Epithelial cell of prostate (primary cell): Measurements from ENCODE around the gene SSRP1.
"Not testable (repeated sequence)": the region's sequence is repeated elsewhere in the genome, so short reads cannot be mapped to it uniquely, and the experiment has no call there.

ENCODE experiments used
- DNase-seq: peaks from one replicate; pipeline ENCODE4 v3.0.0-alpha.2; 2011; ENCODE audit warnings: low read depth, low spot score
- H3K27ac ChIP-seq: fragments of 450-650 bp; 2 replicates; pipeline ENCODE4 v1.5.1; 2017; ENCODE audit warnings: mild to moderate bottlenecking

The SSRP1 gene

GRCh38 chr11:57341250-57341808 lies 5.6 kb upstream of the SSRP1 start:
- H3K27ac ChIP-seq, result no peak overlapping the region

GRCh38 chr11:57340039-57340615 lies 4.4 kb upstream of the SSRP1 start:
- no peak overlapping the region for H3K27ac ChIP-seq
- DNase-seq, result no peak

More at GRCh38 chr11:57341250-57341808, 5.6 kb upstream of the SSRP1 start:
- no peak for DNase-seq

GRCh38 chr11:57339328-57339727 lies 3.6 kb upstream of the SSRP1 start:
- no peak overlapping the region for H3K27ac ChIP-seq
- DNase-seq, result no peak

- DNase-seq, result no peak
- H3K27ac ChIP-seq, result no peak within 1 kb of the TSS
These were observed 2.5 kb upstream of the SSRP1 start, which contains the start of gene P2RX3 for GRCh38 chr11:57338142-57338541. Gene P2RX3 (plus strand): TSS chr11:57338352. CDS start chr11:57338551, 199 bp downstream.

GRCh38 chr11:57336856-57337255 lies 1.2 kb upstream of the SSRP1 start:
- not testable (repeated sequence) for DNase-seq, H3K27ac ChIP-seq

- no peak for DNase-seq
- H3K27ac ChIP-seq, result peak overlapping the region; percentile 52
These were observed 497 bp upstream of the SSRP1 start for GRCh38 chr11:57336111-57336666.

GRCh38 chr11:57335023-57335342 lies 709 bp downstream of the SSRP1 start:
- H3K27ac ChIP-seq, result peak overlapping the region; percentile 52
- no peak for DNase-seq

- DNase-seq, result no peak
- H3K27ac ChIP-seq, result no peak overlapping the region
These were observed 2.8 kb downstream of the SSRP1 start for GRCh38 chr11:57332694-57333440.

- DNase-seq, result no peak
- H3K27ac ChIP-seq, result no peak overlapping the region
These were observed 4.0 kb downstream of the SSRP1 start for GRCh38 chr11:57331720-57332119.

- no peak for DNase-seq
- H3K27ac ChIP-seq, result no peak overlapping the region
These were observed 5.7 kb downstream of the SSRP1 start for GRCh38 chr11:57330029-57330428.

GRCh38 chr11:57327721-57328120 lies 8.0 kb downstream of the SSRP1 start:
- DNase-seq, result no peak
- no peak overlapping the region for H3K27ac ChIP-seq

- DNase-seq, result no peak
- peak overlapping the region; percentile 99 for H3K27ac ChIP-seq
These were observed 10.0 kb downstream of the SSRP1 start for GRCh38 chr11:57325735-57326048.

GRCh38 chr11:57324886-57325734 lies 10.6 kb downstream of the SSRP1 start, which contains the start of gene TNKS1BP1:
Gene TNKS1BP1 (minus strand): TSS chr11:57324952. CDS start chr11:57321885, 3,067 bp downstream.
- DNase-seq, result peak; percentile 88
- peak within 1 kb of the TSS; percentile 99 for H3K27ac ChIP-seq

GRCh38 chr11:57324154-57324885 lies 11.4 kb downstream of the SSRP1 start:
- no peak for DNase-seq

GRCh38 chr11:57323855-57324153 lies 11.9 kb downstream of the SSRP1 start:
- DNase-seq, result no peak
- peak overlapping the region; percentile 99 for H3K27ac ChIP-seq

More at GRCh38 chr11:57324154-57324885, 11.4 kb downstream of the SSRP1 start:
- H3K27ac ChIP-seq, result peak overlapping the region; percentile 99

- no peak for DNase-seq
- peak overlapping the region; percentile 99 for H3K27ac ChIP-seq
These were observed 12.4 kb downstream of the SSRP1 start for GRCh38 chr11:57323167-57323854.

GRCh38 chr11:57322256-57323166 lies 13.2 kb downstream of the SSRP1 start:
- peak overlapping the region; percentile 99 for H3K27ac ChIP-seq

More at GRCh38 chr11:57322256-57323166, 13.2 kb downstream of the SSRP1 start:
- peak; percentile 74 for DNase-seq
